NK-92 (cell line): ENCODE measurements around the gene PRKCI.
"Not testable (repeated sequence)": the region's sequence is repeated elsewhere in the genome, so short reads cannot be mapped to it uniquely, and the experiment has no call there.

Experiments
- DNase-seq: peaks from one replicate; lab custom pipeline; 2025; ENCODE audit not compliant: unreplicated experiment; lab: John Stamatoyannopoulos, UW

PRKCI gene

GRCh38 chr3:170278627-170279026 is 56.4 kb downstream of the PRKCI start:
- DNase-seq, result no peak

GRCh38 chr3:170290194-170290593 is 68.0 kb downstream of the PRKCI start:
- no peak for DNase-seq

- DNase-seq, result no peak
Observed at GRCh38 chr3:170295586-170295985, 73.4 kb downstream of the PRKCI start.

- no peak for DNase-seq
Observed at GRCh38 chr3:170296703-170297102, 74.5 kb downstream of the PRKCI start.

- DNase-seq, result no peak
Observed at GRCh38 chr3:170301405-170301804, 79.2 kb downstream of the PRKCI start.

GRCh38 chr3:170302008-170302407 is 79.8 kb downstream of the PRKCI start:
- DNase-seq, result no peak

- DNase-seq, result no peak
Observed at GRCh38 chr3:170306015-170306414, 83.8 kb downstream of the PRKCI start.

- DNase-seq, result no peak
Observed at GRCh38 chr3:170307671-170308405, 85.6 kb downstream of the PRKCI start.

- no peak for DNase-seq
Observed at GRCh38 chr3:170309046-170309445, 86.8 kb downstream of the PRKCI start.

GRCh38 chr3:170317954-170318353 is 95.7 kb downstream of the PRKCI start:
- no peak for DNase-seq

- DNase-seq, result no peak
Observed at GRCh38 chr3:170320461-170321121, 98.4 kb downstream of the PRKCI start.

GRCh38 chr3:170321321-170322034 is 99.3 kb downstream of the PRKCI start:
- no peak for DNase-seq

- DNase-seq, result no peak
Observed at GRCh38 chr3:170322566-170323269, 100.5 kb downstream of the PRKCI start.

- no peak for DNase-seq
Observed at GRCh38 chr3:170323331-170323730, 101.1 kb downstream of the PRKCI start.

GRCh38 chr3:170324962-170325361 is 102.7 kb downstream of the PRKCI start:
- DNase-seq, result no peak

GRCh38 chr3:170327040-170327808 is 105.0 kb downstream of the PRKCI start:
- no peak for DNase-seq

- DNase-seq, result not testable (repeated sequence)
Observed at GRCh38 chr3:170327868-170328548, 105.8 kb downstream of the PRKCI start.

- DNase-seq, result no peak
Observed at GRCh38 chr3:170330366-170330765, 108.1 kb downstream of the PRKCI start.

GRCh38 chr3:170331143-170331542 is 108.9 kb downstream of the PRKCI start:
- DNase-seq, result no peak

- no peak for DNase-seq
Observed at GRCh38 chr3:170337420-170337819, 115.2 kb downstream of the PRKCI start.
